WI38 (cell line): ENCODE data around the gene ARL15.
"Not testable (repeated sequence)": the region's sequence is repeated elsewhere in the genome, so short reads cannot be mapped to it uniquely, and the experiment has no call there.

Experiments
- H3K4me3 ChIP-seq: 2 replicates; pipeline ENCODE4 v1.5.1; 2011; ENCODE audit warnings: low read depth, mild to moderate bottlenecking, control low read depth, low read length
- TF ChIP-seq, protein P1 (sequence below): IDR thresholded peaks from 2 replicates; pipeline ENCODE4 v1.5.1; 2012; ENCODE audit warnings: low read depth, mild to moderate bottlenecking, control low read depth, low read length

ARL15 gene

DNA sequence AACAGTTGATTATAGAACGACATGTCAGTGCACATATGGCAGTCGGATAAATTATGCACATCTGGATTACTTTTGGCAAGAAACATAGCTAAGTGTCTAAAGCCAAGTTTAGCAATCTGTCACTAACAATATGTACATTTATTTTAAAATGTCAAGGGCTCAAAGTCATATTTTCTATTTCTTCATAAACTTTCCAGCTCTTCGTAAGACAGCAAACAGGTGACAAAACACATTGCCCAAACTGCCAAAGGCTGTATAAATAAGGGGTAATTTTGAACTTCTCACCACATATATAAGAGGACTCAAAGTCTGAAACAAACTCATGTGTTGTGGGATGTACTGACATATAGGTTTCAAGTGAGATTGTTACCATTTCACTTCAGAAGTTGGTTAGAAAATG lies 237.2 kb downstream of the ARL15 start:
- H3K4me3 ChIP-seq, result no peak overlapping the region
- TF ChIP-seq, protein P1, sequence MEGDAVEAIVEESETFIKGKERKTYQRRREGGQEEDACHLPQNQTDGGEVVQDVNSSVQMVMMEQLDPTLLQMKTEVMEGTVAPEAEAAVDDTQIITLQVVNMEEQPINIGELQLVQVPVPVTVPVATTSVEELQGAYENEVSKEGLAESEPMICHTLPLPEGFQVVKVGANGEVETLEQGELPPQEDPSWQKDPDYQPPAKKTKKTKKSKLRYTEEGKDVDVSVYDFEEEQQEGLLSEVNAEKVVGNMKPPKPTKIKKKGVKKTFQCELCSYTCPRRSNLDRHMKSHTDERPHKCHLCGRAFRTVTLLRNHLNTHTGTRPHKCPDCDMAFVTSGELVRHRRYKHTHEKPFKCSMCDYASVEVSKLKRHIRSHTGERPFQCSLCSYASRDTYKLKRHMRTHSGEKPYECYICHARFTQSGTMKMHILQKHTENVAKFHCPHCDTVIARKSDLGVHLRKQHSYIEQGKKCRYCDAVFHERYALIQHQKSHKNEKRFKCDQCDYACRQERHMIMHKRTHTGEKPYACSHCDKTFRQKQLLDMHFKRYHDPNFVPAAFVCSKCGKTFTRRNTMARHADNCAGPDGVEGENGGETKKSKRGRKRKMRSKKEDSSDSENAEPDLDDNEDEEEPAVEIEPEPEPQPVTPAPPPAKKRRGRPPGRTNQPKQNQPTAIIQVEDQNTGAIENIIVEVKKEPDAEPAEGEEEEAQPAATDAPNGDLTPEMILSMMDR, result no peak

DNA sequence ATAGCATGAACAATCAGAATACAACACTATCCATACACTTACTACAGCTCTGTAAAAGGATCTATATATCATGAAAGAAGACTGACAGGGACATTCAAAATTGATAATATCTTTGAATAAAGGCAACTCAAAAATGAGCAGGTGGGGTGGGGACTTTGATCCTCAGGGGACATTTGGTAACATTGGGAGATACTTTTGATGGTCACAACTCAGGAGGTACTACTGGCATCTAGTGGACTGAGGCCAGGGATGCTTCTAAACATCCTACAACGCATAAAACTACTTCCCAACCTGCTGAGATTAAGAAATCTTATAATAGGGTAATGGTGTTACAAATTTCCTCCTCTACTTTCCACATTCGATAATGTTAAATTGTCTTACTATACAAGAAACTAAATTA lies 243.9 kb downstream of the ARL15 start:
- H3K4me3 ChIP-seq, result no peak overlapping the region
- TF ChIP-seq, protein P1, result no peak

DNA sequence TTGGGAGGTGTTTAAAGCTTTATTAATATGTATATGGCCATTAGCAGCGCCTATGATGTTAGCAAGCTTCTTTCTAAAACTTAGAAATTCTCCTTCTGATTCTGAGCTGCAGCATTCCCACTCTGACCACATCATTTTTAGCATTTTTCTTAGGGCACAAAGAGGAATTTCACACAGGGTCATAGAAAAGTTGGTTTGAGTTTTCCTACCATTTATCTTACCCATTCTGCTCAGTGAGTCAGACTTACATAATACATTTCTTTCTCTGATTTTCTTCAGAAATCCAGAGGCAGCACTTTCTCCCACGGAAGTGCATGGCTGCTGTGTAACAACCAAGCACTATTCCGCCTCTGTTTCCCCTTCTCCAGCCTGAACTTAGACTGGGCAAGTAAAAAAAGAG lies 246.6 kb downstream of the ARL15 start:
- TF ChIP-seq, protein P1, result no peak
- H3K4me3 ChIP-seq, result no peak overlapping the region

DNA sequence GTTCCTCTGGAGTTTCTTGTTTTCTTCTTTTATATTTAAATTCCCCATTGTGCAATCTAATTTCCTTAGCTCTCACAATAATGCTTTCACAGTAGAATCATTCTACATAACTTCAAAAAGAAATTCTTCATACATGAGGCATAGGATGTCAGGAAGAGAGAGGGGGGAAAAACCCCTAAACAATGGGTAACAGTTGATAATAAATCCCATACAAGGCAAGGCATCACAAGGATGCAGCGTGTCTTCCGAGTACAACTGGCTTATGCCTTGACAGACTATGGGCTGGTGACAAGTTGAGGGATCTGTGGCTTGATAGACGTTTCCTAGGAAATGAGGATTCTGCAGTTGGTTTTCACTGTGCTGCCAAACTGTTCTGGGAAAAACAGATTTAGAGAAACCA lies 247.4 kb downstream of the ARL15 start:
- no peak overlapping the region for H3K4me3 ChIP-seq

DNA sequence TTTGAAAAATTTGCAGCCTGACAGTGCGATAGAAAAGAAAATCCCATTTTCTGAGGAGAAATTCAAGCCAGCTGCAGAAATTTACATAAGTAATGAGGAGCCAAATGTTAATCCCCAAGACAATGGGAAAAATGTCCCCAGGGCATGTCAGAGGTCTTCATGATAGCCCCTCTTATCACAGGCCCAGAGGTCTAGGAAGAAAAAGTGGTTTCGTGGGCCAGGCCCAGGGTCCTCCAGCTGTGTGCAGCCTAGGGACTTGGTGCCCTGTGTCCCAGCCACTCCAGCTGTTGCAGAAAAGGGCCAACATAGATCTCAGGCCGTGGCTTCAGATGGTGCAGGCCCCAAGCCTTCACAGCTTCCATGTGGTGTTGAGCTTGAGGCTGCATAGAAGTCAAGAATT lies 249.5 kb downstream of the ARL15 start:
- not testable (repeated sequence) for H3K4me3 ChIP-seq

More for the DNA sequence above, 247.4 kb downstream of the ARL15 start:
- TF ChIP-seq, protein P1, result no peak

DNA sequence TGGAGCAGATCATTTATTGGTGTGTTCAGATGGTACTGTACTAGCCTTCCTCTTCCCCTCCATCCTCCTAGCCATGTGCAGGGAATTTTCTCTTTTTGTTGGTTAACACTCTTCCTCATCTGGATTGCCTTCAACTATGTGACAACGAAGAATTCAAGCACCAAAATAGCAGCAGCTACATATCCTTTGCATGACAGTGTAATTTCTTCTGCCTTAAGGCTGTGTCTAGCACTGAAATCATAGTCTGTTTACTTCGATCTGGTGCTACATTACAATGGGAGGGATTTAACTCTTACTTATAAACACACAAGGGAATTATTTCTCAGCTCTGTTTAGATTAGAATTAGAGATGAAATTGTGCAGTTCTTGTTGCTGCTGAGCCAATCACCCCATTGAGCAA lies 260.4 kb downstream of the ARL15 start:
- H3K4me3 ChIP-seq, result no peak overlapping the region
- TF ChIP-seq, protein P1, result no peak

DNA sequence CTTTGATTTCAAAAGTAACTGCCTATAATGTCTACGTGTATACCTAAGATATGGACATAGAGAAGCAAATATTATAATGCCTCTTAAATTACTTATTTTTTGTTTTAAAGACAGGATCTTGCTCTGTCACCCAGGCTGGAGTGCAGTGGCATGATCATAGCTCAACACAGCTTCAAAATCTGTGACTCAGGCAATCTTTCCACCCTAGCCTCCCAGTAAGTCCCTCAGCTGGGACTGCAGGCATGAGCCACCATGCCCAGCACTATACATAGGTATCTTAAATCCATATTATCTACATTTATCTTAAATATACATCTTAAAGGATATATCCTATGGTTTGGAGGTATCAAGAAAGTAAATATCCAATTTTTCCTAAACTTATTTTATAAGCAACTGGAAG lies 261.2 kb downstream of the ARL15 start:
- TF ChIP-seq, protein P1, result no peak

DNA sequence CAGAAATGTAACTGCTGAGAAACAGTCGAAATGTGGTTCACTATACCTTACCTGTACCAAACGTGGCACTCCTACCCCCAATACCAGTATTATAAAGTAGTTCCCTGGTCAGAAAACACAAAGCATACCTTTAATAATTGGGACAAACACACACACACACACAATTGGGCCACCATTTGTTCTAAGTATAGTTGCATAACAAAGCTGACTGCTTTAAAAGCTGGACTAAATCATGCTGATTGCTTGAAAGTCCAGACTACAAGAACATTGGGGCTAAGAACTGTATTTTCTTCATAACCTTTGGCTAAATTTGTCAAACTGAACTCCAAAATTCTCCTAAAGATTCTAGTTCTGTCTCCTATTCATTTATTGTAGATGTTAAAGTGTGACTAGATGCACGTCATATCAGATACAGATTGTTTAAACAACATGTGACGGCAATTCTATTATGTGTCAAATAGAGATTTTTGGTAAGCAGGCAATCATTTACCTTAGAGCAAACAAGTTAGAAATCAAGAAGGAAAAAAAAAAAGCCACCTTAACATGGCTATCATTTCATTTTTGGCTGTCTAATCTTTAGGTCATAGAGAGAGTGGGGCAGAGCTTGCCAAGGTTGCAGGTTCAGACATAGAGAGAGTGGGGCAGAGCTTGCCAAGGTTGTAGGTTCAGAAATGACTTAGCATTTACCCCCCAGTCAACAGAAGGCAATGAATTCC lies 265.1 kb downstream of the ARL15 start:
- no peak overlapping the region for H3K4me3 ChIP-seq
- TF ChIP-seq, protein P1, result no peak

More for the DNA sequence above, 261.2 kb downstream of the ARL15 start:
- H3K4me3 ChIP-seq, result no peak overlapping the region

DNA sequence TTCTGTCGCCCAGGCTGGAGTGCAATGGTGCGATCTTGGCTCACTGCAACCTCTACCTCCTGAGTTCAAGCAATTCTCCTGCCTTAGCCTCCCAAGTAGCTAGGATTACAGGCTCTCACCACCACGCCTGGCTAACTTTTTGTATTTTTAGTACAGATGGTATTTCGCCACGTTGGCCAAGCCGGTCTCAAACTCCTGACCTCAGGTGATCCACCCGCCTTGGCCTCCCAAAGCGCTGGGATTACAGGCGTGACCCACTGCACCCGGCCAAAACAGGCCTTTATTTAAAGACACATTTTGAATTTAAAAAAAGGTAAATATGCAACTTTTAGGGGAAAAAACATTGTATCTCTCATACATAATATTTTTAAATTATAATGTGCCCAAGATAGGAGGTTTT lies 266.1 kb downstream of the ARL15 start:
- H3K4me3 ChIP-seq, result not testable (repeated sequence)
